Activated CD4-positive, alpha-beta T cell treated with anti-CD3 and anti-CD28 coated beads, Interleukin-2, amount 10 ng/mL, durations not matched to agents 24 days and 14 days (primary cell): ENCODE data around the gene CROCC2. TPM values are rescaled to one million over a fixed set of nuclear protein-coding genes. Genes with fewer than 3 reads are reported as not detected.

Experiments used
- DNase-seq: peaks from one replicate; pipeline ENCODE4 v3.0.0; 2022
- H3K27ac Mint-ChIP-seq: one replicate; pipeline ENCODE4 v1.8.0; 2022; ENCODE audit warnings: mild to moderate bottlenecking, mixed read lengths
- H3K27me3 Mint-ChIP-seq: one replicate; pipeline ENCODE4 v1.8.0; 2022; ENCODE audit warnings: mixed read lengths
- H3K36me3 Mint-ChIP-seq: one replicate; pipeline ENCODE4 v1.8.0; 2022; ENCODE audit warnings: low read depth, mild to moderate bottlenecking, mixed read lengths
- H3K4me1 Mint-ChIP-seq: one replicate; pipeline ENCODE4 v1.8.0; 2021; ENCODE audit warnings: mixed read lengths
- H3K4me3 Mint-ChIP-seq: one replicate; pipeline ENCODE4 v1.8.0; 2022; ENCODE audit warnings: mild to moderate bottlenecking, moderate library complexity, mixed read lengths
- H3K9me3 Mint-ChIP-seq: one replicate; pipeline ENCODE4 v1.8.0; 2021; ENCODE audit warnings: mixed read lengths
- intact Hi-C: fragments of 100-400 bp; cut with micrococcal nuclease; formaldehyde crosslinking; loops from one replicate; pipeline ENCODE4 v1.15.1; 2023
- total RNA-seq: library from RNA; stranded (reverse); gene quantifications from 2 replicates; pipeline ENCODE4 v1.2.3, GENCODE V29; 2022

The CROCC2 gene
- total RNA-seq, 1 donor from 2014 or later = not detected

- Mint-ChIP-seq H3K9me3 (peaks cover 3% of the 10 kb centered on the region), H3K27ac (no peak overlapping the region), H3K27me3 (peaks cover 1% of the 10 kb centered on the region), H3K4me1 (no peaks in the 10 kb centered on the region), H3K36me3 (no peaks in the 10 kb centered on the region), H3K4me3 (no peak overlapping the region)
- intact Hi-C loops = no loop called here
- DNase-seq = no peak
Measured at GRCh38 chr2:241029599-241030332, 123.6 kb downstream of the CROCC2 start.

- DNase-seq = no peak
- no peaks in the 10 kb centered on the region for H3K4me1 Mint-ChIP-seq
- no peak overlapping the region for H3K27ac Mint-ChIP-seq
- H3K27me3 Mint-ChIP-seq = peaks cover 1% of the 10 kb centered on the region
- H3K4me3 Mint-ChIP-seq = no peak overlapping the region
- intact Hi-C loops = no loop called here
- no peaks in the 10 kb centered on the region for H3K36me3 Mint-ChIP-seq
- H3K9me3 Mint-ChIP-seq = peaks cover 3% of the 10 kb centered on the region
Measured at GRCh38 chr2:241030333-241030680, 124.2 kb downstream of the CROCC2 start.

GRCh38 chr2:241030883-241031282 is 124.7 kb downstream of the CROCC2 start:
- no peaks in the 10 kb centered on the region for H3K36me3 Mint-ChIP-seq
- H3K4me3 Mint-ChIP-seq = no peak overlapping the region
- intact Hi-C loops = no loop called here
- H3K4me1 Mint-ChIP-seq = no peaks in the 10 kb centered on the region
- H3K27me3 Mint-ChIP-seq = peaks cover 1% of the 10 kb centered on the region
- no peak overlapping the region for H3K27ac Mint-ChIP-seq
- no peak for DNase-seq
- peaks cover 3% of the 10 kb centered on the region for H3K9me3 Mint-ChIP-seq

- Mint-ChIP-seq H3K27me3 (peaks cover 1% of the 10 kb centered on the region), H3K4me3 (no peak overlapping the region), H3K36me3 (no peaks in the 10 kb centered on the region), H3K27ac (no peak overlapping the region), H3K9me3 (peaks cover 3% of the 10 kb centered on the region), H3K4me1 (no peaks in the 10 kb centered on the region)
- DNase-seq = no peak
- intact Hi-C loops = no loop called here
Measured at GRCh38 chr2:241031436-241032165, 125.5 kb downstream of the CROCC2 start.

GRCh38 chr2:241033336-241033987 is 127.3 kb downstream of the CROCC2 start:
- H3K36me3 Mint-ChIP-seq = no peaks in the 10 kb centered on the region
- intact Hi-C loops = no loop called here
- H3K9me3 Mint-ChIP-seq = no peaks in the 10 kb centered on the region
- no peak overlapping the region for H3K27ac Mint-ChIP-seq
- H3K4me3 Mint-ChIP-seq = no peak overlapping the region
- peaks cover 10% of the 10 kb centered on the region for H3K4me1 Mint-ChIP-seq
- peaks cover 1% of the 10 kb centered on the region for H3K27me3 Mint-ChIP-seq
- DNase-seq = peak; percentile 55

GRCh38 chr2:241033994-241034393 is 127.9 kb downstream of the CROCC2 start:
- no peak overlapping the region for H3K27ac Mint-ChIP-seq

GRCh38 chr2:241034490-241035141 is 128.5 kb downstream of the CROCC2 start:
- H3K4me3 Mint-ChIP-seq = peak overlapping the region; percentile 19
- no peak overlapping the region for H3K27ac Mint-ChIP-seq
- H3K36me3 Mint-ChIP-seq = no peaks in the 10 kb centered on the region
- peak; percentile 54 for DNase-seq
- intact Hi-C loops = no loop called here
- peaks cover 11% of the 10 kb centered on the region for H3K4me1 Mint-ChIP-seq
- no peaks in the 10 kb centered on the region for H3K9me3 Mint-ChIP-seq
- H3K27me3 Mint-ChIP-seq = peaks cover 1% of the 10 kb centered on the region

More at GRCh38 chr2:241033994-241034393, 127.9 kb downstream of the CROCC2 start:
- Mint-ChIP-seq H3K4me1 (peaks cover 11% of the 10 kb centered on the region), H3K27me3 (peaks cover 1% of the 10 kb centered on the region), H3K36me3 (no peaks in the 10 kb centered on the region), H3K4me3 (no peak overlapping the region), H3K9me3 (no peaks in the 10 kb centered on the region)
- intact Hi-C loops = no loop called here
- DNase-seq = peak; percentile 46

GRCh38 chr2:241035142-241035817 is 129.1 kb downstream of the CROCC2 start:
- H3K27me3 Mint-ChIP-seq = peaks cover 1% of the 10 kb centered on the region
- DNase-seq = peak; percentile 61
- H3K27ac Mint-ChIP-seq = no peak overlapping the region
- H3K4me3 Mint-ChIP-seq = peak overlapping the region; percentile 19
- no peaks in the 10 kb centered on the region for H3K36me3 Mint-ChIP-seq
- intact Hi-C loops = no loop called here
- no peaks in the 10 kb centered on the region for H3K9me3 Mint-ChIP-seq
- peaks cover 11% of the 10 kb centered on the region for H3K4me1 Mint-ChIP-seq

- Mint-ChIP-seq H3K27ac (no peak overlapping the region), H3K27me3 (peaks cover 3% of the 10 kb centered on the region), H3K4me3 (peak overlapping the region; percentile 76), H3K4me1 (peaks cover 18% of the 10 kb centered on the region), H3K36me3 (peaks cover 4% of the 10 kb centered on the region), H3K9me3 (no peaks in the 10 kb centered on the region)
- intact Hi-C loops = no loop called here
- no peak for DNase-seq
Measured at GRCh38 chr2:241035818-241036396, 129.8 kb downstream of the CROCC2 start.

- H3K27ac Mint-ChIP-seq = no peak overlapping the region
Measured at GRCh38 chr2:241036397-241036963, 130.3 kb downstream of the CROCC2 start.

GRCh38 chr2:241036964-241037421 is 130.9 kb downstream of the CROCC2 start:
- Mint-ChIP-seq H3K36me3 (peaks cover 4% of the 10 kb centered on the region), H3K4me1 (peaks cover 24% of the 10 kb centered on the region), H3K4me3 (peak overlapping the region; percentile 76), H3K27ac (peak overlapping the region; percentile 32), H3K27me3 (peaks cover 3% of the 10 kb centered on the region), H3K9me3 (no peaks in the 10 kb centered on the region)
- DNase-seq = peak; percentile 74
- intact Hi-C loops = no loop called here

More at GRCh38 chr2:241036397-241036963, 130.3 kb downstream of the CROCC2 start:
- peaks cover 21% of the 10 kb centered on the region for H3K4me1 Mint-ChIP-seq
- peak; percentile 94 for DNase-seq
- H3K4me3 Mint-ChIP-seq = peak overlapping the region; percentile 76
- no peaks in the 10 kb centered on the region for H3K9me3 Mint-ChIP-seq
- H3K36me3 Mint-ChIP-seq = peaks cover 4% of the 10 kb centered on the region
- peaks cover 3% of the 10 kb centered on the region for H3K27me3 Mint-ChIP-seq
- intact Hi-C loops = no loop called here

- Mint-ChIP-seq H3K9me3 (no peaks in the 10 kb centered on the region), H3K27ac (no peak overlapping the region), H3K4me1 (peaks cover 24% of the 10 kb centered on the region), H3K4me3 (peak overlapping the region; percentile 76), H3K36me3 (peaks cover 4% of the 10 kb centered on the region), H3K27me3 (peaks cover 6% of the 10 kb centered on the region)
- intact Hi-C loops = no loop called here
- DNase-seq = no peak
Measured at GRCh38 chr2:241037498-241037897, 131.4 kb downstream of the CROCC2 start.
